Pancreas (tissue), 10 donors: ENCODE data around the gene DNPH1. TPM values are rescaled to one million over a fixed set of nuclear protein-coding genes. Genes with fewer than 3 reads are reported as not detected.

Source experiments
- ATAC-seq, 4 donors: fragments of 200-7000 bp; cut with Tn5 transposase; one replicate each; pipeline versions ENCODE4 v1.8.0 to v1.9.1; 2020; ENCODE audit warnings: mild to moderate bottlenecking in 4 of 4, moderate library complexity in 4 of 4
- DNase-seq, 6 donors: peaks; one replicate each; pipeline ENCODE4 v3.0.0-alpha.2; 2020
- FAIRE-seq: peaks from 2 replicates; lab custom pipeline; 2012; peaks lifted over from hg19 to GRCh38; lab: Jason Lieb, UNC
- H3K27ac ChIP-seq, 4 donors: fragments of 200-600 bp; sonication (generic); 1 replicate in 3 of 4; 2 replicates in 1 of 4; pipeline versions ENCODE4 v1.5.0 to v1.8.0; 2020
- H3K27me3 ChIP-seq, 4 donors: fragments of 200-600 bp; one replicate each; pipeline ENCODE4 v1.8.0; 2021
- H3K36me3 ChIP-seq, 3 donors: fragments of 200-600 bp; sonication (generic) in 1 of 3; one replicate each; pipeline versions ENCODE4 v1.5.0 to v1.8.0; 2020 to 2021
- H3K4me1 ChIP-seq, 3 donors: fragments of 200-600 bp; one replicate each; pipeline ENCODE4 v1.8.0; 2021
- H3K4me3 ChIP-seq, 4 donors: fragments of 200-600 bp; sonication (generic) in 2 of 4; one replicate each; pipeline versions ENCODE4 v1.5.0 to v1.8.0; 2020 to 2021
- H3K9me3 ChIP-seq, 4 donors: fragments of 200-600 bp; one replicate each; pipeline ENCODE4 v1.8.0; 2021
- CTCF ChIP-seq, 4 donors: fragments of 200-600 bp; sonication (generic) in 3 of 4; IDR thresholded peaks; one replicate each; pipeline versions ENCODE4 v1.5.0 to v1.8.0; 2021; ENCODE audit warnings: antibody characterized with exemption in 4 of 4
- WGBS, 2 donors: extraction: QIAGEN DNeasy Blood & Tissue Kit; methylation state at CpG; one replicate each; pipeline ENCODE4 v1.1.7; 2013; 5-methylcytosine and 5-hydroxymethylcytosine counted together
- intact Hi-C, 3 donors: fragments of 100-400 bp; cut with DNase I; formaldehyde crosslinking; loops; one replicate each; pipeline versions ENCODE4 v1.11.1 to v1.14.2; 2022
- polyA plus RNA-seq, 2 donors: library from polyadenylated mRNA; stranded (reverse); fragments of 200-250 nt; gene quantifications; one replicate each; pipeline ENCODE4 v1.2.3, GENCODE V29; 2013
- total RNA-seq, 6 donors: library from RNA; stranded (reverse); fragmentation: NEBNext Ultra II Directional in 4 of 6; extraction: Animal tissue kit (Norgen Biotek cat#: 25700) in 4 of 6; gene quantifications; one replicate each; pipeline versions ENCODE4 v1.2.1 to v1.2.4, GENCODE V29; 2021 to 2023
- donor health status: healthy with polysubstance abuse.
- donor health status: DM: no; HTN: no; CAD: no; lungs with moderate emphysema.
- donor health status: DM: no; HTN: no; CAD: no.
- donor health status: control.
- donor health status: control.
- donor health status: Bipolar disorder and iron deficiency.
- donor health status: DM: yes; HTN: yes; CAD: no.
- donor health status: DM: no; HTN: no; CAD: no.
- donor health status: DM: no; HTN: no; CAD: no.
- donor health status: DM: yes; HTN: yes; CAD: no.

Gene DNPH1
- total and polyA plus RNA-seq, 8 donors, result 19.9 to 73.3 (median 43.2) TPM

GRCh38 chr6:43248101-43248500, 18.8 kb upstream of the DNPH1 start:
- Histone ChIP-seq H3K4me1 (no peaks in the 10 kb centered on the region), H3K27ac (no peak overlapping the region), H3K27me3 (no peaks in the 10 kb centered on the region), H3K4me3 (peak overlapping the region in 1 of 4 donors; percentile 56), H3K9me3 (no peaks in the 10 kb centered on the region), H3K36me3 (no peaks in the 10 kb centered on the region)
- no peak for FAIRE-seq
- ATAC-seq, result no peak
- peak in 1 of 6 donors; percentile 17 for DNase-seq
- TF ChIP-seq CTCF (IDR thresholded peaks at IDR 0.05), result no peak
- 83 to 86% methylated on average over 3 of the region's 3 CpGs for WGBS, 2 donors
- intact Hi-C loops, result no loop called here

GRCh38 chr6:43247114-43247999, 18.1 kb upstream of the DNPH1 start:
- peak overlapping the region; percentile 20 to 69 (median 48) for H3K4me3 ChIP-seq
- H3K9me3 ChIP-seq, result no peaks in the 10 kb centered on the region
- H3K36me3 ChIP-seq, result no peaks in the 10 kb centered on the region
- intact Hi-C loops, result no loop called here
- 4 to 5% methylated on average over 45 to 46 of the region's 46 CpGs for WGBS, 2 donors
- no peak for TF ChIP-seq CTCF (IDR thresholded peaks at IDR 0.05)
- peak overlapping the region in 1 of 4 donors; percentile 14 for H3K27ac ChIP-seq
- FAIRE-seq (no peak), ATAC-seq (peak; percentile 96 to 99 (median 98)), DNase-seq (peak; percentile 77 to 94 (median 86))
- H3K4me1 ChIP-seq, result no peaks in the 10 kb centered on the region
- peaks cover 0 to 1% (median 0%) of the 10 kb centered on the region in 4 donors for H3K27me3 ChIP-seq

- FAIRE-seq (no peak), ATAC-seq (peak; percentile 81 to 87 (median 86)), DNase-seq (peak in 5 of 6 donors; percentile 74 to 84 (median 80))
- peaks cover 0 to 6% (median 0%) of the 10 kb centered on the region in 4 donors for H3K27me3 ChIP-seq
- H3K27ac ChIP-seq, result peak overlapping the region in 2 of 4 donors; percentile 14 to 23
- H3K36me3 ChIP-seq, result no peaks in the 10 kb centered on the region
- WGBS, 2 donors, result 14 to 18% methylated on average over 24 to 27 of the region's 27 CpGs
- intact Hi-C loops, result no loop called here
- no peaks in the 10 kb centered on the region for H3K9me3 ChIP-seq
- no peaks in the 10 kb centered on the region for H3K4me1 ChIP-seq
- H3K4me3 ChIP-seq, result peak overlapping the region; percentile 20 to 69 (median 48)
- no peak for TF ChIP-seq CTCF (IDR thresholded peaks at IDR 0.05)
These were observed 17.2 kb upstream of the DNPH1 start for GRCh38 chr6:43246301-43247113.

GRCh38 chr6:43243664-43244321, 14.5 kb upstream of the DNPH1 start:
- H3K4me3 ChIP-seq, result no peak overlapping the region
- WGBS, 2 donors, result 25 to 62% methylated on average over 8 to 37 of the region's 37 CpGs
- no peak overlapping the region for H3K27ac ChIP-seq
- no peaks in the 10 kb centered on the region for H3K9me3 ChIP-seq
- ATAC-seq (no peak), FAIRE-seq (no peak), DNase-seq (peak in 1 of 6 donors; percentile 17)
- no peaks in the 10 kb centered on the region for H3K4me1 ChIP-seq
- no peak for TF ChIP-seq CTCF (IDR thresholded peaks at IDR 0.05)
- peaks cover 0 to 6% (median 0%) of the 10 kb centered on the region in 4 donors for H3K27me3 ChIP-seq
- intact Hi-C loops, result no loop called here
- no peaks in the 10 kb centered on the region for H3K36me3 ChIP-seq
